GM19438 (cell line): ENCODE data around the gene SAC3D1.
"Not testable (repeated sequence)": the region's sequence is repeated elsewhere in the genome, so short reads cannot be mapped to it uniquely, and the experiment has no call there.

ENCODE experiments used
- ATAC-seq: cut with Tn5 transposase; IDR thresholded peaks from one replicate; pipeline ENCODE4 v1.9.1; 2021; ENCODE audit warnings: low read depth; ENCODE audit not compliant: unreplicated experiment

SAC3D1 gene

GRCh38 chr11:65040847-65041622 is at the start of gene SAC3D1:
Gene SAC3D1 (plus strand): TSS chr11:65041210. CDS start chr11:65041293, 83 bp downstream.
- ATAC-seq = peak; percentile 89

- ATAC-seq = no peak
Measured at GRCh38 chr11:64994318-64994717, 46.7 kb upstream of the SAC3D1 start.

- no peak for ATAC-seq
Measured at GRCh38 chr11:64996327-64996709, 44.7 kb upstream of the SAC3D1 start.

DNA sequence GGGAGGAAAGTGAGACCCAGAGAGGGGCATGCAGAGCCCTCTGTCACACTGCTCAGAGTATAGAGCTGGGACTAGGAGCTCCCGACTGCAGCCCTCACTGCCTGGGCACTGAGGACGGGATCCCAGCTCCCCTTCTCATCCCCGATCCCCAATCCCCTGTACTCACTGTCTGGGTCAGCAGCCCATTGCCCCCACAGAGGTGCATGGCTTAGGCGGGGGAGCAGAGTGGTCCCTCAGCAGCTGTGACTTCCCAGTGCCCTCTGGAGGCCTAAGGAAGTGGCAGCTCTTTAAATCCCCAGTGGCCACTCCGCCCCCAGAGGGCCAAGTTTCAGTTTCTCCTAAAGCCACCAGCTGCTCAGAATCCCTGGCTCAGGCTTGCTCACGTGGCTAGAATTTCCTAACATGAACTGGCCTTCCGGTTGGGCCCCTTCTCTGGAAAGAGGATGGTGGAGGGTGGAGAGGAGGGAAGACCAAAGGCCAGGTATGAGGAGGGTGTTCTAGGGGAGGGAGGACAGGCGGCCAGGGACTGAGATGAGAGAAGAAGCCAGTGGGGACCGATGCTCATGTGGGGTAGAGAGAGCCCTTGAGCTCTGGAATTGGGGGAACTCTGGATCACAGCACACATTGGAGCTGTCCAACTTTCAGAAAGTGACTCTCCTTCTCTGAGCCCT is 44.2 kb upstream of the SAC3D1 start, which contains the start of gene BATF2:
BATF2 (minus strand) TSS at position 262 of the 671 bp plus-strand sequence; CDS start at position 205, 57 bp downstream.
- ATAC-seq = no peak

DNA sequence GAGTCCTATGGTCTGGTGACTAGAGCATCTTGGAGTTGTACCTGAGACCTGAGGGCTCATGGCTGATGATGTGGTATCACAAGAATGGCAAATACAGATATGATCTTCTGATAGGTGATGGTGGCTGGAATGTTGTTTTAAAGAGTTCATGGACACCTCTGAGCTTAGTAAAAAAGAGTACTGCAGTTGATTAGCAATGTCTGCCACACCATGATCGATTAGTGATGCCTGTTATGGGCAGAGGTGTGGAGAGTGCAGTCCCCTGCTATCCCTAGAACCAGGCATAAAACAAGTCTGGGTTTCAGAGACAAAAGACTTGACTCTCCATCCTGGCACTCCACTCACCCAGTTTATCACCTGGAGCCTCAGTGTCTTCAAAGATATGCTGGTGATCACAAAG is 42.9 kb upstream of the SAC3D1 start:
- ATAC-seq = no peak

- no peak for ATAC-seq
Measured at GRCh38 chr11:64998690-64999431, 42.1 kb upstream of the SAC3D1 start.

GRCh38 chr11:64999478-64999877 is 41.5 kb upstream of the SAC3D1 start:
- no peak for ATAC-seq

DNA sequence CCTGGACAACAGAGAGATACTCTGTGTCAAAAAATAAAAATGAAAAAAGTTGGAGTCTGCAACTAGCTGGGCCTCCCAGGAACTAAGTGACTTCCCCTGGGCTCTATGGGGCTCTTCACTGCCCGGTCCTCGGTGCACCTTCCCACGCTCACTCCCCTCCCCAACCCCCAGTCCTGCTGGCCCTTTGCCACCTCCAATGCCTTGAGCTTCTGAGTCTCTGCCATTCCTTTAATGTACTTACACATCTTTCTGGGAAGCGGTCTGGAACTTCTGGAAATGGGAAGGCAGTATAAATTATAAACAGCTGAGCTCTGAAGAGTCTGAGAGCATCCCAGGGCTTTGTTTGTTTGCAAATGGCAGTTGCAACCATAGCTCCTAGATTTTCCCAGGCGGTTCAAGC is 38.3 kb upstream of the SAC3D1 start:
- no peak for ATAC-seq

- ATAC-seq = no peak
Measured at GRCh38 chr11:65003282-65003681, 37.7 kb upstream of the SAC3D1 start.

GRCh38 chr11:65003968-65004367 is 37.0 kb upstream of the SAC3D1 start:
- not testable (repeated sequence) for ATAC-seq

DNA sequence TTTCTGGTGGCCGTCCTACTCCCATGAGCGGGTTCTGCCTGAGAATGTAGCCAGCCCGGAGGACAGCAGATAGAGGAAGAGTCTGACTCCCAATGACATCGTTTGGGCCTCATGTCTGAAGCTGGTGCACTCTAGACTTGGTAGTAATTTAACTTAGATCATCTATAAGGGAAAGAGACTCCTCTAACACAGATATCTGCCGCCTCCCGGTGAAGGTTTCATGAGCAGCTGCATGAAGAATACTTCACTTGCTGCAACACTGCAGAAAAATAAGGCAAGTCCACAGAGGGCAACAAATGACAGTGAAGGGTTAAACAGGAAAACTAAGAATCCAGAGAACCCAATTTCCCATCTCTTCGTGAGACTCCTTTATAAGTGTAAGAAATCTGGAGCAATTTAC is 33.0 kb upstream of the SAC3D1 start:
- no peak for ATAC-seq

DNA sequence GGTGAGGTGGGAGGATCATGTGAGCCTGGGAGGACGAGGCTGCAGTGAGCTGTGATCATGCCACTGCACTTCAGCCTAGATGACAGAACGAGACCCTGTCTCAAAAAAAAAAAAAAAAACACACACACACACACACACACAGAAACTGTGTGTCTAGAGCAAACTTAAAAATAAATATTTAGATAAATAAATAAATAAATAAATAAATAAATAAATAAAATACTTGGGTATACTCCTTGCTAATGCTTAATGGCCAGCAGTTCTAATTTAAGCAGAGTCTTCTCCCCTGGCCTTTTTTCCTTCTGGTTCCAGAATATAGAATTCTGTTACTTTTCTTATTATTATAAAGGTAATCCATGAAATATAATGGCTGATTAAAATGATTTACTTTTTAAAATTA is 32.1 kb upstream of the SAC3D1 start:
- ATAC-seq = no peak

DNA sequence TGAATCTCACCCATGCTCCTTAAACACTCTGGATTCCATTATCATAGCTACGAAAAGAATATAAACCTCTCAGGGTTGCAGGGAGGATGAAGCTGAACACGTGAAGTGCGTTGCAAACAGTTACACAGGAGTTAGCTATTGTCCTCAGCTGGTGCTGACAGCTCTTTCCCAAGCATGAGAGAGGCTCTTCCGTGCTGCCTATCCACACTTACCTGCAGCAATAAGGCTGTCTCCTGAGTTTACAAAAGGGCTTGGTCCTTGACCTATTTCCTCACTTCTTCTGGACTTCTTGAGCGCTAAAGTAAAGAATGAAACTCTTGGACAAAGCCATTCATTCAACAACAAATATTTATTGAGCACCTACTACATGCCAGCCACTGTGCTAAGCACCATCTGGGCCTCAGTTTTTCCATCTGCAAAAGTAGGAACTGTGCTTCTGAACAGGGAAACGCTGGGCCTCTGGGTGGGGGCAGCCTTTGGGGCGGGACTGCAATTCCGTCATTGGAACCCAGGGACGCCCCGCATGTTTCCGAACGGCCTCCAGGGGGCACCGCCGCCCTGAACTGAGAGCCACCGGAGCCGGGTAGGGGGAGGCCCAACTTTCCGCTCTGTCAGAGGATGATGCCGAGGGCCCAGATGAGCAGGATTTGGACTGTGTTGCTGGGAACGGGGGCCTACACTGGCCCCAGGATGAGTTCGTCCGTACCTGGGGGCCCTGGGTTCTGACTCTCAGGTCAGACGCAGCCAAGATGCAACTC is 27.7 kb upstream of the SAC3D1 start:
- ATAC-seq = peak; percentile 65

DNA sequence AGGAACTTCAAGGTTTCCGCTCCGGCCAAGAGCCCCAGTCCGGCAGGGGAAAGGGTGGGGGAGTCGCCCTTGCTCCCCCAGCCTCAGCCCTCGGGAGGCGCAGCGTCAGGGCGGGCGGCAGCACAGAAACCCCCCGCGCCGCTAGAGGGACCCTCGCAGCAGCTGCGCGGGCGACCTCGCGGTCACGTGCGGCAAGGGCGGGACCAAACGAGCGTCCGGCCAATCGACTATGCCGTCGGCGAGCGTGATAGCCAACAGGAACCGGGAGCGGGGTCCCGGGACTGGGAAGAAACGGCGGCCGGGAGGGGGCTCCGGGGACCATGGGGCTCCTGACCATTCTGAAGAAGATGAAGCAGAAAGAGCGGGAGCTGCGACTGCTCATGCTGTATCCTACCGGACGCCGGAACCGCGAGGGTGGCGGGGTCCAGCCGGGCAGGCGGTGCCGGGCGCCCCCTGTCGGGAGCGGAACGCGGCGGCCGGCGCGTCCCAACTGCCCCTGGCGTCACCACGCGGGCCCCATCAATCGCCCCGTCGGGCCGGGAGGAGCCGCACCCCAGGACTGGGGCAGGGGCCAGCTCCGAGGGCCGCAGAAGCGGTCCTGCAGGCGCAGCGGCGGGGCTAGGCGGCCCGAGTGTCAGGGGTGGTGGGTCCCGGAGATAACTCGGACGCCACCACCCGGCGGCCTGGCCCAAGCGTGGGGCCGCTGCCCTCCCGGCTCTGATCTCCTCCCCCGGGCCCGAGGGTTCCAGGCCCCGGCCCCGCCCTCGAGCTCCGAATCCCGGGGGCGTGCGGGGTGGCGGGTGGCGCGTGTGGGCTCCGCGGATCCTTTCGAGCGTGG is 26.9 kb upstream of the SAC3D1 start, which contains the start of gene ARL2:
ARL2 (plus strand) TSS at position 273 of the 838 bp plus-strand sequence; CDS start at position 321, 48 bp downstream.
- peak; percentile 75 for ATAC-seq

- no peak for ATAC-seq
Measured at GRCh38 chr11:65014726-65015227, 26.2 kb upstream of the SAC3D1 start.

- ATAC-seq = no peak
Measured at GRCh38 chr11:65016705-65017104, 24.3 kb upstream of the SAC3D1 start.

GRCh38 chr11:65017937-65018336 is 23.1 kb upstream of the SAC3D1 start:
- no peak for ATAC-seq

GRCh38 chr11:65019824-65020223 is 21.2 kb upstream of the SAC3D1 start:
- ATAC-seq = no peak

DNA sequence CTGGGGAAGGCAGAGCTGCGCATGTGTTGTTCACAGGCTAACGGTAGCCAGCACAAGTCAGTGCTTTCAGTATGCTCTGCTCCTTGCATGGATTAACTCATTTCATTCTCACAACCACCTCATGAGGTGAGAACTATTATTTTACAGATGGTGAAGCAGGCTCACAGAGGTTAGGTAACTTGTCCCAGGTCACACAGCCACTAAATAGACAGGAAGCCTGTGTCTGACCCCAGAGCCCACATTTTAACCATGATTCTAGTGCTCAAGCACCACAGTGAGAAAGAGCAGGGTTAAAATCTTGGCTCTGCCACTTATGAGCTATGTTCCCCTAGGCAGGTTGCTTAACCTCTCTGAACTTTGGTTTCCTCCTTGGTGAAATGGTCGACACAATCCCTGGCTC is 20.0 kb upstream of the SAC3D1 start:
- no peak for ATAC-seq
